ENCODE data around the gene DMKN.

DMKN gene

GRCh38 chr19:35460608-35461007 is 52.8 kb downstream of the DMKN start:
- no peak for FAIRE-seq

DNA sequence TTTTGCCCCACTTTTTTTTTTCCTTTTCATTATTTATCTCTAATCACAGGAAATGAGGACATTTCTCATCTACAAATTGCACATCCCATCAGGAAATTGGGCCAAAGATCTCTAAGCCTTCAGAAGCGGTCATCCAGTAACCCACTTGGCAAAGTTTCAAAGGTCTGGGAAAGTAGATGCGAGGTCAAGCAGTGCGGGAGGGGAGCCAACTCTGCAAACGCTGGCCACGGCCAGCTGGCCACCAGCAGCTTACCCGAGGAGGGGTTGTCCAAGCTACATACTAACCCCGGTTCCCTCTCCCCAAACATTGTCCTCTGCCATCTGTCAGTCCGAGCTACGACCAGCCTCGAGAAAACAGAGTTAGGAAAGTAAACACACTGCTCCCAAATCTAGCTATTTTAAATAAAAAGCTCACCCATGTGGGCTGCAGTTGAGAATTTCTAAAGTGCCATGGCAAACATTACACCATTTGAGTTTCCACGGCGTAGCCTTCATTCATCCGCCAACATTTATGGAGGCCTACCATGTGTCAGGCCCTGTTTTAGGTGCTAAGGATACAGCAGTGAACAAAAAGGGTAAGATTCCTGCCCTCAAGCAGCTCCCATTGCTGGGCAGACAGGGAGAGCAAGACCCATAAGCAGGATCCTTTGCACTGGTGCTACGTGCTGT is 53.9 kb downstream of the DMKN start:
- no peak for FAIRE-seq

DNA sequence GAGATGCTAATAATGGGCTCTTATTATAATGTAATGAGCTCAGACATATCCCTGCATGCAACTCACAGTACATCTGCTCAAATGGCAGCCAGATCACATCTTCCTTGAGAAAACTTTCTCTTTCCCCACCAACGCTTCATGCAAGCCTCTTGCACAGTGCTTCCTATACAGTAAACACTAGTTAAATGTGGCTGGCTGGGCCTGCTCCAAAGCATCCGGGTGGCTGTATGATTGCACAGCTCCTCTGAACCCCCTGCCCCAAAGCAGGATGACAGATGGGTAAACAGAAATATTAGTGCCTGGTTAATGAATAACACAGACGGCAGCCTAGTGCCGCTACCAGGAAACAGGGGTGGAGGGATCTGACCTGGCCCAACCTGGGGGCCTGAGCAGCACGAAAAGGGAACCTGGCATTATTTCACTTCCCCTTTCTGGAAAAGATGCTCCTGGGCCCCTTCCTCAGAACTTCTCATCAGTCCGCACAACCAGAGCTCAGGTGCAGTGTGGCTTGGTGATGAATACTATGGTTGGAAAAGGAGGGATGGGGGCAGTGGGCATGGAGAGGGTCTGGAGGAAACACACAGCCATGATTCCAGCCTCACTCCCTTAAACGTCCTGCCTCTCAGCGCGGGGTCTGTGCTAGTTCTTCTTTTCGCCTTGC is 54.6 kb downstream of the DMKN start:
- no peak for FAIRE-seq

DNA sequence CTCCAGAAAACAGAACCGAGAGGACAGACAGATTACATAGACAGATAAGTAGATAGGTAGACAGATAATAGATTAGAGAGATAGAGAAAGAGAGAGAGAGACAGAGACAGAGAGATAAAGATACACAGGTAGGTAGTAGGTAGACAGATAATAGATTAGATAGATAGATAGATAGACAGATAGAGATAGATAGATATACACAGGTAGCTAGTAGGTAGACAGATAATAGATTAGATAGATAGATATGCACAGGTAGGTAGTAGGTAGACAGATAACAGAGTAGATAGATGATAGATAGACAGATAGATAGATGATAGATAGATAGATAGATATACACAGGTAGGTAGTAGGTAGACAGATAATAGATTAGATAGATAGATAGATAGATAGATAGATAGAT is 55.3 kb downstream of the DMKN start:
- FAIRE-seq, result no peak

DNA sequence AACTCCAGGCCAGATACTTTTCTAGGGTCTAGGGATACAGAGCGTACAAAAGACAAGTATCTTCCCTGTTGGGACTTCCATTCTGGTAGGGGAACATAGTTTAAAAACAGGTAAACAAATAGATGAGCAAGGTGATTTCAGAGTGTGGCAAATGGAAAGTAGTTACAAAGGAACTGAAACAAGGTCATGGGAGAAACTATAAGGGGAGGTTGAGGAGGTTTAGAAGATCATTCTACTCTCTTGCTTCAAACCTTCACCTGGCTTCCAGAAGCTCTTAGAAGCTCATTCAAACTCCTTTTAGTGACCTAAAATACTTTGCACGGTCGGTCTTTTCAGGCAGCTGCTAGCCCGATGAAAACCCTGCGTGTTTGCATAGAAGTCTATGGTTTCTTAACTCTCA is 56.3 kb downstream of the DMKN start:
- no peak for FAIRE-seq

DNA sequence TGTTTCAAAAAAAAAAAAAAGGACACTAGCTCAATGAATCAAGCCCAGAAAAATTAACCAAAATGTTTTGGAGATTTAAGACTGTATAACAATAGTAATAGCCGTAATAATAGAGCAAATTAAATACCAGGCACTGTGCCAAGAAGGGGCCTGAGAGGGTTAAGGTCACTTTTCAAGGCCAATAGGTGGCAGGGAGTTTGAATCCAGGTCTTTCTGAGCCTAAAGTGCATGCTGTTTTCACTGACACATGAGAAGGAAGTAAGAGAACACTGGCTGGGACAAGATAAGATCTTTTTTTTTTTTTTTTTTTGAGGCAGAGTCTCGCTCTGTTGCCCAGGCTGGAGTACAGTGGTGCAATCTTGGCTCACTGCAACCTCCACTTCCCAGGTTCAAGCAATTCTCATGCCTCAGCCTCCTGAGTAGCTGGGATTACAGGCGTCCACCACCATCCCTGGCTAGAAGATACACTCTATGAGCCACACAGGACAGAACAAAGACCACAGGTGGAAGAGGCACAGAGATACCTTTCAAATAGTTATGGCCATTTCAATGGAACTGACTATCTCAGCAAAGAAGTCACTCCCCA is 57.7 kb downstream of the DMKN start:
- no peak for FAIRE-seq

DNA sequence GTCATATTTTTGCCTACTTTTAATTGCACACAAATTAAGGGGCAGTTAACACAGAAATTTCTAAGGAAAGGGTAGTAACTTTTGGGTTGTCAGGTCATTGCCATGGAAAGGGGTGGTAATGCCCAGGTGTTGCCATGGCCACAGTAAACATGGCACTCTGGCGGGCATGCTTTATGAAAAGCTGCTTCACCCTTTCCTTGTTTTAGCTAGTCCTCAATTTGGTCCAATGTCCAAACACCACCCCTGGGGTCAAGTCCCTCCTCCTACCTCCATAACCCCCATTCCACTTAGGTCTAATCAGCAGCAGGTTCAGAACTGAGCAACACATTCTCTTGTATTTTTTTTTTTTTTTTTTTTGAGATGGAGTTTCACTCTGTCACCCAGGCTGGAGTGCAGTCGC is 58.8 kb downstream of the DMKN start:
- no peak for FAIRE-seq

DNA sequence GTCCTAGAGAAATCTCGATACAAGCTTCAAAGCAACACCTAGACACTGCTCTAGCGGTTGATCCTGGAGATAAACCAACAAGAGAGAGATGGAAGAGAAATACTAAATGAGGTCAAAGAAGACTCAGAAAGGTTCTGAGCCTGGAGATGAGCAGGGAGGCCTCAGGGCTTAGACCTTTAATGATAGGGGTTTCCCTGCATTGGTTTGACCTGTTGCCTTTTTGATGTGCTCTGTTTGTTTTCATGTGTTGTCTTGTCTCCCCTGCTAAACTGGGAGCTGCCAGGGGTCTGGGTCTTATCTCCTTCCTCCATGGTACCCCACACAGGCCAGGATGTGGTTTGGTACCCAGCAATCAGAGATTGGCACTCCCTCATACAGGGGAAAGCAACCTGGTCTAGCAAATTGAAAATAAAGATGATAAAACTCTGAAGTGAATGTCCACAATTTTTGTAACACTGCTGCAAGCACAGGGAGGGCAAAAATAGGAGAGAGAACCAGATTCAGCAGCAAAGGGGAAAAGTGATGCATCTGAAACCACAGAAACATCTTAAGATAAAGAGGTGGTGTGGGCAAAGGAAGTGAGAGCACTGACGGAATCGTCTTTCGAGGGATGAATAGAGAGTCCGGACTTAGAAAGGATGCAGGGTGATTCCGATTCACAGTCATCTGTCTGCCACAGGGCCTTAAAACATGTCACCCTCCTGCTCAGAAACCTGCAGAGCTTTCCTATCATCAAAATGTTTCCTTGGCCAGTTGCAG is 61.9 kb downstream of the DMKN start:
- no peak for FAIRE-seq

- FAIRE-seq, result no peak
These were observed 63.9 kb downstream of the DMKN start for GRCh38 chr19:35449359-35450043.

GRCh38 chr19:35447606-35448469 is 65.6 kb downstream of the DMKN start, which contains the start of gene FFAR2:
FFAR2 (plus strand) TSS chr19:35448257; CDS start chr19:35449715, 1,458 bp downstream.
- FAIRE-seq, result no peak
